ENCODE results near the gene SURF4. TPM values are rescaled to one million over a fixed set of nuclear protein-coding genes. Genes with fewer than 3 reads are reported as not detected.

The SURF4 gene
- polyA plus RNA-seq, 4 donors: 84.1 to 285 (median 170) TPM

- Histone ChIP-seq H3K27me3 (ENCODE audit: control insufficient read depth in 3 of 3, insufficient read depth in 3 of 3, low read length in 3 of 3) (no peaks in the 10 kb centered on the region), H3K36me3 (ENCODE audit: control insufficient read depth in 3 of 3, insufficient read depth in 2 of 3, low read depth in 1 of 3, low read length in 3 of 3) (peaks cover 5 to 75% (median 6%) of the 10 kb centered on the region in 3 donors)
- 68 to 79% (median 72%) methylated on average over 16 of the region's 16 CpGs for WGBS, 3 donors
These were observed 28.1 kb upstream of the SURF4 start for GRCh38 chr9:133403766-133404453.

GRCh38 chr9:133402689-133403088 is 26.8 kb upstream of the SURF4 start:
- 70 to 73% (median 70%) methylated on average over 7 of the region's 7 CpGs for WGBS, 3 donors
- Histone ChIP-seq H3K9me3 (ENCODE audit: control insufficient read depth in 2 of 2, insufficient read depth in 1 of 2, low read depth in 1 of 2, low read length in 1 of 2) (no peaks in the 10 kb centered on the region), H3K27ac (ENCODE audit: low read depth in 1 of 3, low read length in 2 of 3) (no peak overlapping the region), H3K27me3 (ENCODE audit: control insufficient read depth in 3 of 3, insufficient read depth in 3 of 3, low read length in 3 of 3) (peaks cover 0 to 2% (median 0%) of the 10 kb centered on the region in 3 donors), H3K36me3 (ENCODE audit: control insufficient read depth in 3 of 3, insufficient read depth in 2 of 3, low read depth in 1 of 3, low read length in 3 of 3) (peaks cover 2 to 68% (median 3%) of the 10 kb centered on the region in 3 donors), H3K4me3 (ENCODE audit: low read depth in 1 of 3, low read length in 3 of 3) (no peak overlapping the region), H3K4me1 (ENCODE audit: control insufficient read depth in 3 of 3, insufficient read depth in 2 of 3, low read depth in 1 of 3, low read length in 2 of 3) (no peaks in the 10 kb centered on the region)
- FAIRE-seq (no peak), DNase-seq (no peak)

More at GRCh38 chr9:133403766-133404453, 28.1 kb upstream of the SURF4 start:
- Histone ChIP-seq H3K9me3 (ENCODE audit: control insufficient read depth in 2 of 2, insufficient read depth in 1 of 2, low read depth in 1 of 2, low read length in 1 of 2) (no peaks in the 10 kb centered on the region), H3K27ac (ENCODE audit: low read depth in 1 of 3, low read length in 2 of 3) (no peak overlapping the region), H3K4me3 (ENCODE audit: low read depth in 1 of 3, low read length in 3 of 3) (no peak overlapping the region), H3K4me1 (ENCODE audit: control insufficient read depth in 3 of 3, insufficient read depth in 2 of 3, low read depth in 1 of 3, low read length in 2 of 3) (no peaks in the 10 kb centered on the region)
- DNase-seq: peak; percentile 44 to 83
- FAIRE-seq: no peak

GRCh38 chr9:133401588-133401987 is 25.7 kb upstream of the SURF4 start:
- DNase-seq (no peak), FAIRE-seq (no peak)
- WGBS, 3 donors: 78 to 86% (median 80%) methylated on average over 6 of the region's 6 CpGs
- no peak overlapping the region for H3K4me3 ChIP-seq (ENCODE audit: low read depth in 1 of 3, low read length in 3 of 3)
- H3K4me1 ChIP-seq (ENCODE audit: control insufficient read depth in 3 of 3, insufficient read depth in 2 of 3, low read depth in 1 of 3, low read length in 2 of 3): no peaks in the 10 kb centered on the region
- H3K9me3 ChIP-seq (ENCODE audit: control insufficient read depth in 2 of 2, insufficient read depth in 1 of 2, low read depth in 1 of 2, low read length in 1 of 2): no peaks in the 10 kb centered on the region
- no peak overlapping the region for H3K27ac ChIP-seq (ENCODE audit: low read depth in 1 of 3, low read length in 2 of 3)
- peaks cover 1 to 57% (median 2%) of the 10 kb centered on the region in 3 donors for H3K36me3 ChIP-seq (ENCODE audit: control insufficient read depth in 3 of 3, insufficient read depth in 2 of 3, low read depth in 1 of 3, low read length in 3 of 3)
- peaks cover 0 to 3% (median 0%) of the 10 kb centered on the region in 3 donors for H3K27me3 ChIP-seq (ENCODE audit: control insufficient read depth in 3 of 3, insufficient read depth in 3 of 3, low read length in 3 of 3)

- FAIRE-seq (no peak), DNase-seq (no peak)
- H3K27me3 ChIP-seq (ENCODE audit: control insufficient read depth in 3 of 3, insufficient read depth in 3 of 3, low read length in 3 of 3): peaks cover 0 to 6% (median 0%) of the 10 kb centered on the region in 3 donors
- peaks cover 0 to under 1% (median 0%) of the 10 kb centered on the region in 3 donors for H3K4me1 ChIP-seq (ENCODE audit: control insufficient read depth in 3 of 3, insufficient read depth in 2 of 3, low read depth in 1 of 3, low read length in 2 of 3)
- H3K4me3 ChIP-seq (ENCODE audit: low read depth in 1 of 3, low read length in 3 of 3): no peak overlapping the region
- 87 to 89% (median 88%) methylated on average over 12 of the region's 12 CpGs for WGBS, 3 donors
- no peak overlapping the region for H3K27ac ChIP-seq (ENCODE audit: low read depth in 1 of 3, low read length in 2 of 3)
- H3K9me3 ChIP-seq (ENCODE audit: control insufficient read depth in 2 of 2, insufficient read depth in 1 of 2, low read depth in 1 of 2, low read length in 1 of 2): no peaks in the 10 kb centered on the region
- peaks cover 0 to 44% (median 0%) of the 10 kb centered on the region in 3 donors for H3K36me3 ChIP-seq (ENCODE audit: control insufficient read depth in 3 of 3, insufficient read depth in 2 of 3, low read depth in 1 of 3, low read length in 3 of 3)
These were observed 24.4 kb upstream of the SURF4 start for GRCh38 chr9:133400292-133400691.

- no peak overlapping the region for H3K27ac ChIP-seq (ENCODE audit: low read depth in 1 of 3, low read length in 2 of 3)
- no peak overlapping the region for H3K4me3 ChIP-seq (ENCODE audit: low read depth in 1 of 3, low read length in 3 of 3)
- no peak for FAIRE-seq
- peaks cover 0 to 23% (median 0%) of the 10 kb centered on the region in 3 donors for H3K36me3 ChIP-seq (ENCODE audit: control insufficient read depth in 3 of 3, insufficient read depth in 2 of 3, low read depth in 1 of 3, low read length in 3 of 3)
- DNase-seq: no peak
- H3K9me3 ChIP-seq (ENCODE audit: control insufficient read depth in 2 of 2, insufficient read depth in 1 of 2, low read depth in 1 of 2, low read length in 1 of 2): no peaks in the 10 kb centered on the region
- peaks cover 0 to 6% (median 0%) of the 10 kb centered on the region in 3 donors for H3K27me3 ChIP-seq (ENCODE audit: control insufficient read depth in 3 of 3, insufficient read depth in 3 of 3, low read length in 3 of 3)
- peaks cover 0 to 12% (median 0%) of the 10 kb centered on the region in 3 donors for H3K4me1 ChIP-seq (ENCODE audit: control insufficient read depth in 3 of 3, insufficient read depth in 2 of 3, low read depth in 1 of 3, low read length in 2 of 3)
- 34 to 66% (median 54%) methylated on average over 9 of the region's 9 CpGs for WGBS, 3 donors
These were observed 22.0 kb upstream of the SURF4 start for GRCh38 chr9:133397895-133398294.

GRCh38 chr9:133397370-133397769 is 21.5 kb upstream of the SURF4 start:
- Histone ChIP-seq H3K27ac (ENCODE audit: low read depth in 1 of 3, low read length in 2 of 3) (no peak overlapping the region), H3K36me3 (ENCODE audit: control insufficient read depth in 3 of 3, insufficient read depth in 2 of 3, low read depth in 1 of 3, low read length in 3 of 3) (peaks cover 0 to 18% (median 0%) of the 10 kb centered on the region in 3 donors), H3K9me3 (ENCODE audit: control insufficient read depth in 2 of 2, insufficient read depth in 1 of 2, low read depth in 1 of 2, low read length in 1 of 2) (no peaks in the 10 kb centered on the region), H3K4me1 (ENCODE audit: control insufficient read depth in 3 of 3, insufficient read depth in 2 of 3, low read depth in 1 of 3, low read length in 2 of 3) (peaks cover 0 to 12% (median 0%) of the 10 kb centered on the region in 3 donors), H3K27me3 (ENCODE audit: control insufficient read depth in 3 of 3, insufficient read depth in 3 of 3, low read length in 3 of 3) (peaks cover 0 to 6% (median 0%) of the 10 kb centered on the region in 3 donors), H3K4me3 (ENCODE audit: low read depth in 1 of 3, low read length in 3 of 3) (no peak overlapping the region)
- DNase-seq (no peak), FAIRE-seq (no peak)
- 68 to 78% (median 69%) methylated on average over 6 of the region's 6 CpGs for WGBS, 3 donors

- peaks cover 0 to 2% of the 10 kb centered on the region in 2 donors for H3K9me3 ChIP-seq (ENCODE audit: control insufficient read depth in 2 of 2, insufficient read depth in 1 of 2, low read depth in 1 of 2, low read length in 1 of 2)
- DNase-seq (peak in 1 of 2 donors; percentile 28), FAIRE-seq (no peak)
- H3K4me1 ChIP-seq (ENCODE audit: control insufficient read depth in 3 of 3, insufficient read depth in 2 of 3, low read depth in 1 of 3, low read length in 2 of 3): peaks cover 0 to 12% (median 0%) of the 10 kb centered on the region in 3 donors
- no peak overlapping the region for H3K4me3 ChIP-seq (ENCODE audit: low read depth in 1 of 3, low read length in 3 of 3)
- no peak overlapping the region for H3K27ac ChIP-seq (ENCODE audit: low read depth in 1 of 3, low read length in 2 of 3)
- H3K36me3 ChIP-seq (ENCODE audit: control insufficient read depth in 3 of 3, insufficient read depth in 2 of 3, low read depth in 1 of 3, low read length in 3 of 3): peaks cover 0 to 14% (median 0%) of the 10 kb centered on the region in 3 donors
- H3K27me3 ChIP-seq (ENCODE audit: control insufficient read depth in 3 of 3, insufficient read depth in 3 of 3, low read length in 3 of 3): peaks cover 0 to 6% (median 0%) of the 10 kb centered on the region in 3 donors
- 23 to 29% (median 27%) methylated on average over 14 of the region's 14 CpGs for WGBS, 3 donors
These were observed 21.1 kb upstream of the SURF4 start for GRCh38 chr9:133396952-133397351.

GRCh38 chr9:133394687-133395271 is 18.9 kb upstream of the SURF4 start:
- H3K9me3 ChIP-seq (ENCODE audit: control insufficient read depth in 2 of 2, insufficient read depth in 1 of 2, low read depth in 1 of 2, low read length in 1 of 2): peaks cover 0 to 2% of the 10 kb centered on the region in 2 donors
- no peak for DNase-seq
- peaks cover 0 to 6% (median 0%) of the 10 kb centered on the region in 3 donors for H3K27me3 ChIP-seq (ENCODE audit: control insufficient read depth in 3 of 3, insufficient read depth in 3 of 3, low read length in 3 of 3)
- H3K4me3 ChIP-seq (ENCODE audit: low read depth in 1 of 3, low read length in 3 of 3): no peak overlapping the region
- no peak overlapping the region for H3K27ac ChIP-seq (ENCODE audit: low read depth in 1 of 3, low read length in 2 of 3)
- FAIRE-seq: no peak
- WGBS, 3 donors: 16 to 28% (median 16%) methylated on average over 8 of the region's 8 CpGs
- H3K36me3 ChIP-seq (ENCODE audit: control insufficient read depth in 3 of 3, insufficient read depth in 2 of 3, low read depth in 1 of 3, low read length in 3 of 3): peaks cover 0 to under 1% (median 0%) of the 10 kb centered on the region in 3 donors
- peaks cover 0 to 19% (median 0%) of the 10 kb centered on the region in 3 donors for H3K4me1 ChIP-seq (ENCODE audit: control insufficient read depth in 3 of 3, insufficient read depth in 2 of 3, low read depth in 1 of 3, low read length in 2 of 3)
